ENCODE data around the gene EGLN2. TPM values are rescaled to one million over a fixed set of nuclear protein-coding genes. Genes with fewer than 3 reads are reported as not detected.

EGLN2 gene
- total and polyA plus RNA-seq, 2 of the 4 experiments (the other 2 are of a cell fraction) = 54.1 to 60.2 TPM

DNA sequence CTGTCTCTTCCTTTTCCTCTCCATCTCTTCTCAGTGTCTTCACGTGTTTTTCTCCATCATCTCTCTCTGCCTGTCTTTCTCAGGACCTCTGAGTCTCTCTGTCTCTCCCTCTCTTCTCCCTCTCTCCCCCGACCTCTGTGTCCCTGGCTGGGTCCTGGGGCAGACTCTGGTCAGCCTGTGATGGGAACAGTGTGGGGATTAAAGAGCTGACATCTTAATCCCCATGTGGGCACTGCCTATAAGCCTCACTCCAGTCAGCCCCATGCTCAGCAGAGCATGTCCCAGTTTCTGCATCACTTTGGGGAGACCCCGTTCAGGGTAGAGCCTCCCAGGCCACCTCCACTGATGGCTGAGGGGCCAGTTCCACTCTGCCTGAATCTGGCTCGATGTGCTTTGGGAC is 16.2 kb downstream of the EGLN2 start:
- Histone ChIP-seq H3K27me3 (ENCODE audit: control insufficient read depth, insufficient read depth, low read length) (no peaks in the 10 kb centered on the region), H2BK5ac (ENCODE audit: low read depth, low read length, poor library complexity, severe bottlenecking) (no peak overlapping the region), H3K9ac (ENCODE audit: low read depth, low read length) (no peak overlapping the region), H3K36me3 (ENCODE audit: control insufficient read depth, insufficient read depth, low read length) (no peaks in the 10 kb centered on the region; the same call in 1 of the 2 replicates), H2AK9ac (replicated peaks; ENCODE audit: low read depth, low read length, poor library complexity) (no peak overlapping the region), H3K4me1 (ENCODE audit: control insufficient read depth, insufficient read depth, low read length) (peaks cover 12% of the 10 kb centered on the region), H2BK120ac (ENCODE audit: low read depth, low read length) (no peak overlapping the region), H3K9me1 (ENCODE audit: insufficient read depth, low read length) (no peaks in the 10 kb centered on the region), H3K4me3 (ENCODE audit: insufficient read depth, low read depth, low read length) (no peak overlapping the region), H3K14ac (replicated peaks; ENCODE audit: low read depth, low read length) (no peak overlapping the region), H3K79me1 (ENCODE audit: low read depth in 1 of 2, low read length in 2 of 2) (peaks cover 0 to 9% of the 10 kb centered on the region in 2 experiments; a peak in 2 of 4 replicates), H3K56ac (ENCODE audit: extremely low read depth, insufficient read depth, low read length) (no peak overlapping the region), H3K27ac (ENCODE audit: insufficient read depth, low read length) (no peak overlapping the region), H4K8ac (ENCODE audit: low read depth in 2 of 2, low read length in 2 of 2) (no peak overlapping the region), H3K4ac (ENCODE audit: low read depth, low read length) (no peak overlapping the region), H2BK20ac (ENCODE audit: low read depth, low read length) (no peak overlapping the region), H2AK5ac (ENCODE audit: low read depth, low read length) (no peak overlapping the region), H3K9me3 (ENCODE audit: control insufficient read depth, insufficient read depth, low read length) (no peaks in the 10 kb centered on the region), H2BK15ac (ENCODE audit: low read depth, low read length) (no peak overlapping the region), H4K5ac (ENCODE audit: low read depth, low read length) (no peak overlapping the region), H4K20me1 (ENCODE audit: insufficient read depth, low read length) (peaks cover 6% of the 10 kb centered on the region; the same call in 1 of the 2 replicates), H3K4me2 (ENCODE audit: low read depth, low read length) (no peak overlapping the region), H3K23ac (ENCODE audit: low read depth, low read length) (no peak overlapping the region), H4K91ac (ENCODE audit: insufficient read depth, low read depth, low read length) (no peak overlapping the region), H3K18ac (ENCODE audit: low read depth, low read length) (no peak overlapping the region), H2AFZ (replicated peaks; ENCODE audit: low read length, poor library complexity) (no peak overlapping the region)
- ChIA-PET CTCF (interaction anchor here (0.6 kb wide), 1 partner anchor 17 kb away, joined by 3 read pairs; no protein-coding TSS in a partner anchor), POLR2A (ENCODE audit: unreplicated experiment) (no interaction called here)
- DNase-seq (no peak), ATAC-seq (ENCODE audit: low read depth) (no peak)
- no CpG with 5 or more reads among the region's 4 CpGs for whole genome bisulfite sequencing, 2 experiments (ENCODE audit: extremely low coverage in 2 of 2, insufficient read length in 1 of 2)
- in situ Hi-C loops (cut with MboI; ENCODE audit: low sequenced_read_pairs) = no loop called here
- intact Hi-C loops (cut with micrococcal nuclease) = no loop called here
- dilution Hi-C loops (cut with HindIII; ENCODE audit: low sequenced_read_pairs, unreplicated experiment) = no loop called here
- no TSS peak for BruUV-seq (replicated peaks)
- no peak for TF ChIP-seq MAZ (IDR thresholded peaks at IDR 0.05; ENCODE audit: borderline replicate concordance, low read depth, low read length)
- TF ChIP-seq, protein P1, sequence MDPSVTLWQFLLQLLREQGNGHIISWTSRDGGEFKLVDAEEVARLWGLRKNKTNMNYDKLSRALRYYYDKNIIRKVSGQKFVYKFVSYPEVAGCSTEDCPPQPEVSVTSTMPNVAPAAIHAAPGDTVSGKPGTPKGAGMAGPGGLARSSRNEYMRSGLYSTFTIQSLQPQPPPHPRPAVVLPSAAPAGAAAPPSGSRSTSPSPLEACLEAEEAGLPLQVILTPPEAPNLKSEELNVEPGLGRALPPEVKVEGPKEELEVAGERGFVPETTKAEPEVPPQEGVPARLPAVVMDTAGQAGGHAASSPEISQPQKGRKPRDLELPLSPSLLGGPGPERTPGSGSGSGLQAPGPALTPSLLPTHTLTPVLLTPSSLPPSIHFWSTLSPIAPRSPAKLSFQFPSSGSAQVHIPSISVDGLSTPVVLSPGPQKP (IDR thresholded peaks at IDR 0.05; ENCODE audit: borderline replicate concordance, low read depth, low read length) = no peak
- TF ChIP-seq NFE2L2 (IDR thresholded peaks at IDR 0.05; ENCODE audit: low read depth, low read length) = no peak
- no peak for TF ChIP-seq CHD1 (IDR thresholded peaks at IDR 0.05; ENCODE audit: low read depth, low read length)
- TF ChIP-seq MAFK (IDR thresholded peaks at IDR 0.05; ENCODE audit: low read depth, low read length) = no peak
- no peak for TF ChIP-seq CEBPB (IDR thresholded peaks at IDR 0.05; ENCODE audit: low read depth, low read length)
- no peak for TF ChIP-seq FOS (IDR thresholded peaks at IDR 0.05; ENCODE audit: low read depth, low read length)
- no peak for TF ChIP-seq MXI1 (IDR thresholded peaks at IDR 0.05; ENCODE audit: borderline replicate concordance, low read depth, low read length)
- TF ChIP-seq RCOR1 (IDR thresholded peaks at IDR 0.05; ENCODE audit: insufficient replicate concordance, low read length) = no peak
- TF ChIP-seq SMC3 (IDR thresholded peaks at IDR 0.05; ENCODE audit: low read depth, low read length) = no peak
- TF ChIP-seq RFX5 (IDR thresholded peaks at IDR 0.05; ENCODE audit: low read depth, low read length) = no peak
- TF ChIP-seq, protein P2, sequence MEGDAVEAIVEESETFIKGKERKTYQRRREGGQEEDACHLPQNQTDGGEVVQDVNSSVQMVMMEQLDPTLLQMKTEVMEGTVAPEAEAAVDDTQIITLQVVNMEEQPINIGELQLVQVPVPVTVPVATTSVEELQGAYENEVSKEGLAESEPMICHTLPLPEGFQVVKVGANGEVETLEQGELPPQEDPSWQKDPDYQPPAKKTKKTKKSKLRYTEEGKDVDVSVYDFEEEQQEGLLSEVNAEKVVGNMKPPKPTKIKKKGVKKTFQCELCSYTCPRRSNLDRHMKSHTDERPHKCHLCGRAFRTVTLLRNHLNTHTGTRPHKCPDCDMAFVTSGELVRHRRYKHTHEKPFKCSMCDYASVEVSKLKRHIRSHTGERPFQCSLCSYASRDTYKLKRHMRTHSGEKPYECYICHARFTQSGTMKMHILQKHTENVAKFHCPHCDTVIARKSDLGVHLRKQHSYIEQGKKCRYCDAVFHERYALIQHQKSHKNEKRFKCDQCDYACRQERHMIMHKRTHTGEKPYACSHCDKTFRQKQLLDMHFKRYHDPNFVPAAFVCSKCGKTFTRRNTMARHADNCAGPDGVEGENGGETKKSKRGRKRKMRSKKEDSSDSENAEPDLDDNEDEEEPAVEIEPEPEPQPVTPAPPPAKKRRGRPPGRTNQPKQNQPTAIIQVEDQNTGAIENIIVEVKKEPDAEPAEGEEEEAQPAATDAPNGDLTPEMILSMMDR (conservative IDR thresholded peaks at IDR 0.05; ENCODE audit: low read depth, low read length) = no peak
- no peak for TF ChIP-seq BHLHE40 (IDR thresholded peaks at IDR 0.05; ENCODE audit: low read depth, low read length)
- TF ChIP-seq, protein P3, sequence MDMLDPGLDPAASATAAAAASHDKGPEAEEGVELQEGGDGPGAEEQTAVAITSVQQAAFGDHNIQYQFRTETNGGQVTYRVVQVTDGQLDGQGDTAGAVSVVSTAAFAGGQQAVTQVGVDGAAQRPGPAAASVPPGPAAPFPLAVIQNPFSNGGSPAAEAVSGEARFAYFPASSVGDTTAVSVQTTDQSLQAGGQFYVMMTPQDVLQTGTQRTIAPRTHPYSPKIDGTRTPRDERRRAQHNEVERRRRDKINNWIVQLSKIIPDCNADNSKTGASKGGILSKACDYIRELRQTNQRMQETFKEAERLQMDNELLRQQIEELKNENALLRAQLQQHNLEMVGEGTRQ (IDR thresholded peaks at IDR 0.05; ENCODE audit: low read depth, low read length) = no peak
- TF ChIP-seq RAD21 (IDR thresholded peaks at IDR 0.05; ENCODE audit: low read length) = no peak
- TF ChIP-seq POLR2A (IDR thresholded peaks at IDR 0.05; ENCODE audit: low read depth, low read length) = no peak
